Activated T-helper 1 cell treated with anti-CD3 and anti-CD28 coated beads, Interleukin-2, amount 50 U/mL, for 16 hours (primary cell): ENCODE results near the gene NEO1.

Source experiments
- DNase-seq, 2 donors: peaks; one replicate each; pipeline ENCODE4 v3.0.0-alpha.2; 2020; ENCODE audit warnings: low read depth in 1 of 2, low spot score in 1 of 2

The NEO1 gene

DNA sequence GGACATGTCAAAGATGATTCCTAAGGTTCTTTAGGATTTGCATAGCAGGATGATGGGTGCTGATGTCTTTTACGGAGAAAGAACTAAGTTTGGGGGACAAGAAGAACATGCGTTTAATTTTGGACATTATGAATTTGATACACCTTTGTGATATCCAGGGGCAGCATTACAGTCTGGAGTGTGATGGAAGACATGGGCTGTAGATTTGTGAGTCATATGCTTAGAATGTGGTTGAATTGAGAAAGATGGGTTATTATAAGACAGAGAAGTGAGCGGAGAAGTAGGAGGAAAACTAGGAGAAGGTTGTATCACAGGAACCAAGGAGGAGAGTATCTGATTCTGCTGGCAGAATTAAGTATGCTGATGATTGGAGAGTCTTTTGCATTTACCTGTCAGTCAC is 20.6 kb downstream of the NEO1 start:
- no peak for DNase-seq

DNA sequence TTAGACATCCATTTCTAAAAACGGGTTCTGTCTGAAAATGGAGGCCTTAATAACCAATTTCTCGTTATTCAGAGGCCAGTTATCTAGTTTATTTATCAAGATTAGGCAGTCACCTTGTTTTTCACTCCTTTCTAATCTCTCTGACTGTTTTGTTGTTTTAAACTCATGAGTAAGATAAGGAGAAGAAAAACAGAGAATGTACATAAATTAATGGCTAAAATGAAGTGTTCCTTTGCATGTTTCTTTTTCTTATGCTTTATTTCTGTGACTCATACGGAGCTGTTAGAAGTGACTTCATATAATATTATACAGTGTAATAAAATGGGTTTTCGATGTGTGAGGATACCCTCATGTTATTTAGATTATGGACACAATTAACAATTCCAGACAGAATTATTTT is 22.0 kb downstream of the NEO1 start:
- DNase-seq = no peak

DNA sequence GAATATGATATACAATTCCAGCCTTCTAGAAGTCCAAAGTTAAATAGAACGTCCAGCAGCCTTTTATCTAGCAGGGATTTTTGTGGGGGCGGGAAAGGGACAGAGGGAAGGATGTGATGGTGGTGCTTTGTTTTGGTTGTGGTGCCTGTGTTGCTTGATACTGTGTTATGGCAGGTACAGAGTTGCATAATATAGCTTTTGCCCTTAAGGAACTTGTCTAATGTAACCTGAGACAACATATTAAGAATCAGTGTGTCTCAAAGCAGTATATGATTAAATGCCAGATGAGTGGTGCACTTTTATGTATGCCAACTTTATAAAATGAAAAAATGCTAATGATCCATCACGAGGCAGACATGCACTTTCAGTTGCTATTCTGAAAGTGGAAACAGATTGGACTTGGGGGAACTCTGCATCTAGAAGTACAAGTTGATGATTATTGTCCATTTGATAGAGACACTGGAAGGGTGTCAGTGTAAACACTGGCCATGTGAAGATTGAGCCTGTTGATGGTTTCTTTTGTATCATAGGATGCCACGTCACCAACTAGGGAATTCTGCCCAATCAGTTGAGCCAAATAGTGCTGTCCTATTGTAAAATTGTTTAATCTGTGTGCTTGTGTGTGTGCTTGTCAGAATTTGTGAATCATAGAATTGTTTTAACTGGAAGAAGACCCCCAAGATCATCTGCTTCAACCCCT is 23.0 kb downstream of the NEO1 start:
- no peak for DNase-seq

DNA sequence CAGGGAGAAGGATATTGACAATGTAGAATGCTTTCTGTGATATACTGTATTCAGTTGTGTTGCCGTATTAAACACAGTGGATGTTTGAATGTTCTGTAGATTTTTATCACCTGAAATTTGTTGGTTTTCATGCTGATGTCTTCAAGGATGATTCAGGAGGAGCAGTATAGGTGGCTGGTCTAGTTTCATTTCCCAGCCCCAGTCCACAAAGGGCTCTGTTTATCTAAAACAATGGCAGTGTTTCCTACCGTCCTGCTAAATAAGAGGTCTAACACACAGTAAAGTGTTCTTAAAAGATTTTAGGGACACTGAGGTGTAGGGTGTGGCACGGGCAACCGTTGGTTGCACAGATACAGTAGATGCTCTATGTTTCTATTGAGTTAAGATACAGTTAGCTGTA is 26.0 kb downstream of the NEO1 start:
- no peak for DNase-seq

DNA sequence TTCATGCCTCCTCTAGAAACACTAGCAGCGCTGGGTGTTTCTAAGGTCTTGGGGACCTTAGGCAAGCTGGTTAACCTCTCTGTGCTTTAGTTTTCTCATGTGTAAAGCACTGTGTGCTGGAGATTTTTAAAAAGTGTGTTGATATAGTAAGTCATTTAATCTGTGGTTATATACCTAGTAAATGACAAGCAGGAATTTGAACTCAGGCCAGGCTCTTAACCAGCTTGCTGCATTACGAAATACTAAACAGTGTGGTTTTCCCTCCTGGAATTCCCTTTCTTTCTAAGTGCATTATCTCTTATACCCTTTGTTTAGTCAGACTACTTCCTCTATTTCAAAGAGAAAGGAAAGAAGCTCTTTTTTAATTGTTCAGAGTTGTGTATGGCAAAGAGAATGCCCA is 26.5 kb downstream of the NEO1 start:
- no peak for DNase-seq

DNA sequence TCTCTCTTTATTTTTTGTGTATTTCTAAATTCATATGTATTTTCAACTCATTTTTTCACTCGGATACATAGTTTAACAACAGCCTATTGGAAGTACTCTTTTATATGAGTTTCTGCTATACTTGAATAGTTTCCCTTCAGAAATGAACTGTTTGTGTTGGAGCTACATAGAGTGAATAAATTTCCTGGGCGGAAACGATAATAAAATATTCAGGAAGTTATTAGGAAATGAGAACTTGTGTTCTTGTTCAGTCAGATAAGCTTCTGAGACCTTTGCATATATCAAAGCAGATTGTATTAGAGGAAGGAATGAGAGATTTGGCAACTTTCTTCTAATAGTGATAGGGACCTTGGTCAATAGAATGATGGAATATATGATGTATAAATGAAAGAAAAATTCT is 27.3 kb downstream of the NEO1 start:
- DNase-seq = no peak

DNA sequence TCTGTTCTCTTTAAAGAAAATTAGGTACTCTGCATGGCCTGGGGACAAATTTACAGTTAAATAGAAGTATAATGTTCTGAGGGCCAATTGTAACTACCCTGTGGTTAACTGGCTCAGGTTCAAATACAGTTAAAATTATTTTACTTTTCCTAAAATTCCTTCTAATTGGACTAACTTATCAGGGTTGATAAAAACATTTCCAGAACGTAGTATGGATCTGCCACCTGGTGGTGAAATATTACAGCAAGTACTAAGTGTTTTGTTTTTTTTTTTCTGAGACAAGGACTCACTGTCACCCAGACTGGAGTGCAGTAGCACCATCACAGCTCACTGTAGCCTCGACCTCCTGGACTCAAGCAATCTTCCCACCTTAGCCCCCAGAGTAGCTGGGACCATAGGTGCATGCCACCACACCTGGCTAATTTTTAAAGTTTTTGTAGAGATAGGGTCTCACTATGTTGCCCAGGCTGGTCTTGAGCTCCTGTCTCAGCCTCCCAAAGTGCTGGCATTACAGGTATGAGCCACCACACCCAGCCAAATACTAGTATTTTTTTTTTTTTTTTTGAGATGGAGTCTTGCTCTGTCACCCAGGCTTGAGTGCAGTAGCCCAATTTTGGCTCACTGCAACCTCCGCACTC is 29.2 kb downstream of the NEO1 start:
- no peak for DNase-seq

DNA sequence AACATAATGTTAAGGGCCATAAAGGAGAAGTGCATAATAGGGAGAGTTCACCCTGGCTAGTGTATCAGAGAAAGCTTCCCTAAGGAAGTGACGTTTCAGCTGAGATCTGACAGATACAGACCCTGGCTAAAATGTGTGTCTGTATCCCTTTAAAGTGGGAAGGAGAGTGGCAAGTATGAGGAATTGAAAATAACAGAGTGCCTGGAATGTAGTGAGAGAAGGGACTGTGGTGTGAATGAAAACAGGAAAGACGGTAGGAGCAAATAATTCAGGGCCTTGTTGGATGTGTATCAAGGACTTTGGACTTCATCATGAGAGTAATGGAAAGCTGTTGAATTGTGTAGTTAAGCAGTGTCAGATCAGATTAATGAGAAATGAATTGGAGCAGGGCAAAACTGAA is 30.5 kb downstream of the NEO1 start:
- no peak for DNase-seq

DNA sequence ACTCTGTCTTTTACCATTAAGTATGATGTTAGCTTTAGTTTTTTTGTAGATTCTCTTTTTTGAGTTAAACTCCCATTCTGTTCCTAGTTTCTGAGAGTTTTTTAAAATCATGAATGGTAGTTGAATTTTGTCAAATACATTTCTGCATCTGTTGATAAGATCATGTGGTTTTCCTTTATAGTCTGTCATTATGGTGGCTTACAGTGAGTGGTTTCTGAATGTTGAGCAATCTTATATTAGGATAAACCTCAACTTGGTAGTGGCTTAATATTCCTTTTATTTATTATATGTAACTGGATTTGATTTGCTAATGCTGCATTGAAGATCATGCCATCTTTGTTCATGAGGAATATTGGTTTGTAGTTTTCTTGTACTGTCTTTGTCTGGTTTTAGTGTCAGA is 34.8 kb downstream of the NEO1 start:
- no peak for DNase-seq

DNA sequence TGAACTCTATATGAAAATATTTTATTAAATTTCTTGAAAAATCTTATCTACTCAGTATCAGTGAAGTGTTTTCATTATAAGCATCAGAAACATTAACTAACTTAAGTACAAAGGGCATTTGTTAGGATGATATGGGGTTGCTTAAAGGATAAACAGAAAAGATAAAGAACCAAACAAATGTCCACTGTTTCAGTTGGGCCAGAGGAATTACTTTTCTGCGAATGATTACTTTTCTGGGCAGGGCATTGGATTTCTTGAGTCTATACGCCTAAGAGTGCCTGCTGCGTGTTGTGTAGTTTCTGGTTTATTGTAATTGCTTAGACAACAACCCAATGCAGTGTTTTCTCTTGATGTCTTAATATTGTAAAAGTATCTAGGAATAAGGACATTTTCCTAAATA is 52.8 kb downstream of the NEO1 start:
- DNase-seq = no peak

DNA sequence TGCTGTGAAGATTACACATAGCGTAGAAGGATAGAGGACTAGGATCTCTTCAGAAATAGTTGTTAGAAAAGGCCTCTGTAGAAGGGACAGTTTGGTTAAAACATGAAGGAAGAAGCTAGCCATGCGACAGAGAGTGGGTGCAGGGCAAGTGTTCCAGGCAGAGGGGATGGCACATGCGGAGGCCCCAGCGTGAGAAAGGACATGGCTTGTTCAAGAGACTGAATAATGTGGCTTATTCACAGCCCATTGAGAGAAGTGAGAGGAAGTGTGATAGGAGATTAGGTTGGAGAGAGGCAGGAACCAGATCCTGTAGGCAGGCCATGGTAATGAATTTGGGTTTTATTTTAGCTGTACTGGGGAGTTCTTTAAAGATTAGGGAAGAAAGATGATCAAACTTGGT is 56.4 kb downstream of the NEO1 start:
- DNase-seq = no peak

DNA sequence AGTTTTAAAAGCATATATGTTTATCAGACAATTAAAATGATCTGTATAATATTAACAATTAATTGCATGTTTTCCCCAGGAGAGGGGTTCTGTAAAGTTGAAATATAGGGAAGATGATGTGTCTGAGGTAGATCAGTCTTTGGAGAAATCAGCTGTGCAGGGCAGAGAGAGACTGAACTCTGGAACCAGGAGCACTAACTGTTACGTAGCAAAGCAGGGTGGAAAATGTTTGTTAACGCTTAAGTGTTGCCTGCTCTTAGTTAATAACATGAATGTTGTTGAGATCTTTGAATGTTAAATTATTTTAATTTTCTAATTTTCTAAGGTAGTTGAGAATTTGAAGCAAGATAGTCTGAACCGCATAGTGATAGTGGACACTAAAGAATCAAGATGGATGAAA is 57.5 kb downstream of the NEO1 start:
- DNase-seq = no peak

DNA sequence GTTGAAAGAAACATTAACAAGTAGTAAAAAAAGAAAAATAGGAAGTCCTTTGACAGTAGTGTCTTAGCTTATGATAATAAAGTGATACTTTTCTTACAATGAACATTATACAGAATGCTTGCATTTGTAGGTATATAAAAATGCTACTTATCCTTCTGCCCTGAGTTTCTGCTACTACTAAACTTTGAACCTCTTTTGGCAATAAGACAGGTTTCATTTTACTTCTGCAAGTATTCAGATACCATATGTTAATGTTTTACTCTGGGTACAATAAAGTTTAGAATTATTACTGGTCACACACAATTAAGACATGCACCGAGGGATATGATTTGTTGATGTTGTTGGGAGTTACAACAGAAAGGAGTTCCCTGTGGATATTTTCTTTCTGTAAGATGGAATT is 57.9 kb downstream of the NEO1 start:
- DNase-seq = no peak

DNA sequence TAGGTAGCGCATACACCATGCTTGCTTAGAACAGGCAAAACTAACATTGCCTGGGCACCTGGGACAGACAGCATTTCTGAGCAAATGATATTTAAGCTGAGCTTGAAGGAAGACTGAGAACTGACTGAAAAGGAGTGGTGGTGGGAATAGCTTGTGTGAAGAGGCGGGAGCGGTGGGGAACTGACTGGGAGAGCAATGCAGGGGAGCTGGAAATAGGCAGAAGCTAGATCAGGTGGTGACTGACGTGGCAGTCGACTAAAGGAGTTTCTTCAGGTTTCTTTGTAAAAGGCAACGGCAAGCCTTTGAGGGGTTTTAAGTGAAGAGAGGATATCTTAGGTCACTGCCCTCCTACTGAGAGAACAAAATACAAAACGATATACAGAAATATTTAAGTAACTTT is 61.8 kb downstream of the NEO1 start:
- no peak for DNase-seq

DNA sequence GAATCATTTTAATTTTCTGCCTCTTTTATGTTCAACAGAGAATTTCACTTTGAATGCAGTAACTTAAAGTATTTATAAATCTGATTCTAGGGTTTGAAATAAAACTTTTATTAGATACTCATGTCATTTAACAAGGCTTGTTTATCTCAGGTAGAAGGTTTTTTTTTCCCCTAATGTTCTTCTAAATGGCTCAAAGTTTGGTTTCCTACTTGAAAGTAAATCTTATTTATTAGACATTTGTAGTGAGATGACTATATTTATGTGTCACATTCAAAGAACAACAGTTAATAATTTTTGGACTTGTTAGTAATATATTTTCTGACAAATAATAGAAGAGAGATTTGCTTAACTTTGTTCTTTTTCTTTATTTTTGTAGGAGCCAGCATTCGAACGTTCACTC is 63.9 kb downstream of the NEO1 start:
- DNase-seq = no peak

DNA sequence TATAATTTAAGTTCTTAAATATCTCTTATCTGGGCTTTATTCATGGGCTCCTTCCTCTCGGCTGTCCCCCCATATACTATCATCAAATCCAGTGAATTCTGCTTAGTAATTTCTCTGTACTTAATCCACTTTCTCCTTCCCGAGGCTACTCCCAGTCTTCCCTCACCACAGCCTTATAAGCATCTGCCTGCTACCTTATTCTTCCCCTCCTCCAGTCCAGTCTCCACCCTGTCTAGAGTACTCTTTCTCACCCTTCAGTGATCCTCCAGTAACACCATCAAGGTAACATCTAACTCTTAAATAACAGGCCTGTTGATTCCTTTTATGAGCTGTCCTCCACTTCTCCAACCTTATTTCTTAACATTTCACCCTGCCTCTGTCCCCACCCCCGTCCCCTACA is 65.8 kb downstream of the NEO1 start:
- no peak for DNase-seq

DNA sequence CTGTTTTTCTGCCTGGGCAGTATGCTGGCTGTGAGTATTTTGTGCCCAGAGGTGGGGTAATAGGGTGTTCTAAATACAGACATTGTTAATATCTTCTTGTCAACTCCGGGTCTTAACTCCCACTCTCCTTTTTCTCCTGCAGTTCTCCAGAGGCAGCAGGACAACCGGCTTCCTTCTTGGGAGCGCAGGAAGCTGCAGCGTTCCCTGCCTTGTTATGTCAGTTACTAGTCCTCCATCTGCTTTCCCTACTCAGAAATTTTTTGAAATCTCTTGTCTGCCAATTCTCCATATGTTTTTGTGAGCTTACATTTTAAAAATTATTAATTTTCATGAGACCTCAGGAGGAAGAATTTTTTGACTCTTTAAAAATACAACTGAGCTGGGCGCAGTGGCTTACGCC is 67.2 kb downstream of the NEO1 start:
- DNase-seq = no peak

DNA sequence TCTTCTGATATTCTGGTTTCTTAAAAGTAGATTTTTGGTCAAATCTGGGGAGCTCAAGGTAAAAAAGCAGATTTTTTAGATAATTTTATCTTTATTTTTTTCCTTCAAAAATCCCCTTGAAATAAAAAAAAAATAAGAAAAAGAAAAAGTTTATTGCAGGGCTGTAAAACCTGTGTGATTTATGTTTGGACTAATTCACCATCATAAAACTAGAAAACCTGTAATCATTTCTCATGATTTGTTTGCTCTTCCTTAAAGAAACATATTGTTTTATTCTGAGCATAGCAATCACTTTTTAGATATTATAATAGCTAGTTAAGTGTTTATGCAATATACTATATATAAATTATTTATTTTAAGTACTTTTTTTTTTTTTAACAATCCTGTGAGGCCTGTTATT is 68.0 kb downstream of the NEO1 start:
- DNase-seq = no peak

DNA sequence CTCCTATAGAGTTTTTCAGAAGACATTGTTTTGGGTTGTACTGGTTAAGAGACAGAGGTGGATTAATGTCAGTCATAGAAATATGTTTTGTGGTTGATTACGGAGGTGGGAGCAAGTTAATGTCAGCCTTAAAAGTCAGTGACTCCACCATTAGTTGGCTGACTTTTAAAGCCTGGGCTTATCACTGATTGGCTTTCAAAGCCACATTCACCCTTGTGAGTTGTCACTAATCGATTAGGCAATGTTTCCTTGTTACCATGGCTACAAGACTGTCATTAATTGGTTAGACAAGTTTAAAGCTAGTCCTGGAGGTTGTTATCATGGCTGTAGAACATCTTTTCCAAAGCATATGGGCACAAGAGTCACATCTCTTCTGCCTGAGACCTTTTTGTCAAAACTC is 73.0 kb downstream of the NEO1 start:
- DNase-seq = no peak

DNA sequence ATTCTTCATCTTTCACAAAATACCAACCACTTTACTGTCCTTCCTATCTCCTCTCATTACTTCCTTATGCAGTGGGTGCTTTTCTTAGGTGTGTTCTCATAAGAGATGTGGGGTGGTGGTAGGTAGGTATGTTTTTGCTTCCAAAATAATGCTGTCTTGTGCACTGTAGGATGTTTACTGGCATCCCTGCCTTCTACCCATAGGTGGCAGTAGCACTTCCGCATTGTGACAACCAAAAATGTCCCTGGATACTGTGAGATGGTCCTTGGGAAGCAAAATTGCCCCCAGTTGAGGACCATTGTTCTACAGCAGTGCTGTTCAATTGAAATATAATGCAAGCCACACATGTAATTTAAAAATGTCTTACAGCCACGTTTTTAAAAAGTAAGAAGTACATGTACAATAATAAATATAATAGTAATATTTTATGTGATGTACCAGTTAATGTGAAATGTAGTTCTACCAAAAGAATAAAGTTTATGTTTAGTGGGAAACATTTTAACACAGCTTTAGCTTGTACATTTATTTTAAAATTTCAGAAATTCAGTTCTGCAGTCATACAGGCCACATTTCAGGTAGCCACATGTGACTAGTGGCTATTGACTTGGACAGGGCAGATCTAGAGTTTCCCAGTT is 75.2 kb downstream of the NEO1 start:
- DNase-seq = no peak

DNA sequence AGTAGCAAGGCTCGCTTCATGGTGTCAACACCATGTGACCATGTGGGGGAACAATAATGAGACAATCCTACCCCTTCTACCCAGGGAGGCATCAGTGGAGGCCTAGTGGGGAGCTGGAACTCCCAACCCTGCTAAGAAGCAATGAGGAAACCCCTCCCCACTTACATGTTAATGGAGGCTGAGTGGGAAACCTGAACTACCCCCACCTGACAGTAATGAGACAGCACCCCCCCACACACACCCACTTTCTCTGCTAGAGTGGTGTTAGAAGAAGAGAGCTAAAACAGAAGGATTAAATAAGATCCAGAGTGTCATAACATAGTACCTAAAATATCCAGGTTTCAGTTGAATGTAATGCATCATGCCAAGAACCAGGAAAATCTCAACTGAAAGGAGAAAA is 78.6 kb downstream of the NEO1 start:
- DNase-seq = no peak

DNA sequence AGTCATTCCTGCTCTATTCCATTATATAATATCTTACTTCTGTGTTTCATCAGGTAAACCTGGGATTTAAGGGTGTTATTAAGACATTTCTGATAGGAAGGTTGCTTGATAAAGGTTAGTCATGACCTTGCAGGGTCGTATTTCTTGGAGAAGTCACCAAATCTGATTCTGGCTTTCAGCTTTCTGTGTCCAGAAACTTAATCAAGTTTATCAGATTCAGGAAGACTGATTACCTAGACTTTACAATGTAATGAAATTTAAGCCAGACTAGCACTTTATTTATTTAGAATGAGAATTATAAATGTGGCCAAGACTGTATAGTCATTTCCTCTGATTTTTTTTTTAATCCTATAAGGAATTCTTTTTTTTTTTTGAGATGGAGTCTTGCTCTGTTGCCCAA is 81.9 kb downstream of the NEO1 start:
- DNase-seq = no peak
